NCI-H2227 (cell line): ENCODE data around the gene STRN4.

Experiments used
- DNase-seq: peaks from one replicate; lab custom pipeline; 2025; ENCODE audit not compliant: unreplicated experiment; lab: John Stamatoyannopoulos, UW

STRN4 gene

GRCh38 chr19:46745030-46745429 is 1.2 kb downstream of the STRN4 start:
- no peak for DNase-seq

- no peak for DNase-seq
These were observed 2.1 kb downstream of the STRN4 start for GRCh38 chr19:46744005-46744691.

- DNase-seq = no peak
These were observed 3.2 kb downstream of the STRN4 start for GRCh38 chr19:46742926-46743480.

GRCh38 chr19:46741447-46741846 is 4.8 kb downstream of the STRN4 start:
- DNase-seq = no peak

GRCh38 chr19:46739290-46739771 is 6.9 kb downstream of the STRN4 start:
- DNase-seq = no peak

- no peak for DNase-seq
These were observed 8.5 kb downstream of the STRN4 start for GRCh38 chr19:46737761-46738171.

- DNase-seq = no peak
These were observed 9.0 kb downstream of the STRN4 start for GRCh38 chr19:46737298-46737654.

- no peak for DNase-seq
These were observed 9.5 kb downstream of the STRN4 start for GRCh38 chr19:46736531-46737297.

GRCh38 chr19:46733690-46734292 is 12.5 kb downstream of the STRN4 start:
- DNase-seq = no peak

- DNase-seq = no peak
These were observed 13.1 kb downstream of the STRN4 start for GRCh38 chr19:46732966-46733689.

GRCh38 chr19:46732172-46732938 is 13.9 kb downstream of the STRN4 start:
- DNase-seq = no peak

- no peak for DNase-seq
These were observed 14.7 kb downstream of the STRN4 start for GRCh38 chr19:46731584-46731983.

- DNase-seq = no peak
These were observed 15.2 kb downstream of the STRN4 start for GRCh38 chr19:46731007-46731501.

GRCh38 chr19:46730595-46730994 is 15.7 kb downstream of the STRN4 start:
- no peak for DNase-seq

- DNase-seq = no peak
These were observed 16.1 kb downstream of the STRN4 start for GRCh38 chr19:46730187-46730586.

- no peak for DNase-seq
These were observed 16.6 kb downstream of the STRN4 start for GRCh38 chr19:46729696-46730095.

GRCh38 chr19:46728693-46729339 is 17.4 kb downstream of the STRN4 start:
- DNase-seq = peak; percentile 58

GRCh38 chr19:46728208-46728607 is 18.0 kb downstream of the STRN4 start:
- DNase-seq = no peak

- DNase-seq = no peak
These were observed 18.5 kb downstream of the STRN4 start for GRCh38 chr19:46727757-46728156.
